Astrocyte (in vitro differentiated cells and primary cell): ENCODE data around the gene STK24. TPM values are rescaled to one million over a fixed set of nuclear protein-coding genes. Genes with fewer than 3 reads are reported as not detected.

Experiments used
- DNase-seq: peaks from one replicate; pipeline ENCODE4 v3.0.0-alpha.2; 2010; ENCODE audit warnings: low read depth
- FAIRE-seq: peaks from 2 replicates; lab custom pipeline; 2011; peaks lifted over from hg19 to GRCh38; lab: Jason Lieb, UNC
- H2AFZ ChIP-seq: 2 replicates; pipeline ENCODE4 v1.6.0; 2012; ENCODE audit warnings: low read depth, low read length, inconsistent platforms
- H3K27ac ChIP-seq: 2 replicates; pipeline ENCODE4 v1.5.1; 2011; ENCODE audit warnings: low read depth, low read length, inconsistent platforms
- H3K27me3 ChIP-seq: 2 replicates; pipeline ENCODE4 v1.6.0; 2011; ENCODE audit warnings: low read length, inconsistent platforms; ENCODE audit not compliant: insufficient read depth
- H3K36me3 ChIP-seq: 2 replicates; pipeline ENCODE4 v1.5.1; 2011; ENCODE audit warnings: low read length, inconsistent platforms; ENCODE audit not compliant: insufficient read depth
- H3K4me1 ChIP-seq: 2 replicates; pipeline ENCODE4 v1.5.1; 2011; ENCODE audit warnings: low read length, inconsistent platforms; ENCODE audit not compliant: insufficient read depth
- H3K4me2 ChIP-seq: 2 replicates; pipeline ENCODE4 v1.6.0; 2012; ENCODE audit warnings: low read length, inconsistent platforms
- H3K4me3 ChIP-seq: 2 replicates; pipeline ENCODE4 v1.5.1; 2011; ENCODE audit warnings: low read depth, mild to moderate bottlenecking, low read length, inconsistent platforms; ENCODE audit not compliant: insufficient read depth
- H3K79me2 ChIP-seq: 2 replicates; pipeline ENCODE4 v1.6.0; 2012; ENCODE audit warnings: mild to moderate bottlenecking, low read length, inconsistent platforms; ENCODE audit not compliant: insufficient read depth
- H3K9ac ChIP-seq: 2 replicates; pipeline ENCODE4 v1.6.0; 2012; ENCODE audit warnings: mild to moderate bottlenecking, low read length, inconsistent platforms
- H3K9me3 ChIP-seq: 2 replicates; pipeline ENCODE4 v1.5.1; 2012; ENCODE audit warnings: low read depth, mild to moderate bottlenecking, low read length, inconsistent platforms; ENCODE audit not compliant: insufficient read depth
- H4K20me1 ChIP-seq: 2 replicates; pipeline ENCODE4 v1.6.0; 2012; ENCODE audit warnings: low read length, inconsistent platforms; ENCODE audit not compliant: insufficient read depth
- H3K27ac Mint-ChIP-seq: one replicate; pipeline ENCODE4 v1.8.0; 2021; ENCODE audit warnings: mild to moderate bottlenecking, mixed read lengths; ENCODE audit not compliant: unreplicated experiment
- H3K27me3 Mint-ChIP-seq: one replicate; pipeline ENCODE4 v1.8.0; 2021; ENCODE audit warnings: low read depth, mixed read lengths; ENCODE audit not compliant: unreplicated experiment
- H3K36me3 Mint-ChIP-seq: one replicate; pipeline ENCODE4 v1.8.0; 2021; ENCODE audit warnings: low read depth, mixed read lengths; ENCODE audit not compliant: unreplicated experiment
- H3K4me1 Mint-ChIP-seq: one replicate; pipeline ENCODE4 v1.8.0; 2021; ENCODE audit warnings: low read depth, mixed read lengths; ENCODE audit not compliant: unreplicated experiment
- H3K4me3 Mint-ChIP-seq: one replicate; pipeline ENCODE4 v1.8.0; 2021; ENCODE audit warnings: mild to moderate bottlenecking, moderate library complexity, mixed read lengths; ENCODE audit not compliant: unreplicated experiment
- H3K9me3 Mint-ChIP-seq: one replicate; pipeline ENCODE4 v1.8.0; 2021; ENCODE audit warnings: mild to moderate bottlenecking, mixed read lengths; ENCODE audit not compliant: unreplicated experiment
- EZH2 ChIP-seq: IDR thresholded peaks from 2 replicates; pipeline ENCODE4 v1.6.1; 2012; ENCODE audit warnings: mild to moderate bottlenecking, low read length, inconsistent platforms; ENCODE audit not compliant: insufficient read depth
- total RNA-seq: library from RNA; stranded (reverse); gene quantifications from 2 replicates; pipeline ENCODE4 v1.2.1, GENCODE V29; 2021
- TF ChIP-seq, protein P1 (sequence below): IDR thresholded peaks from 2 replicates; pipeline ENCODE4 v1.5.1; 2011; ENCODE audit warnings: low read depth, mild to moderate bottlenecking, inconsistent platforms, low read length, moderate library complexity; ENCODE audit not compliant: insufficient read depth

STK24 gene
- total RNA-seq, 1 donor from 2014 or later: 96.1 TPM

DNA sequence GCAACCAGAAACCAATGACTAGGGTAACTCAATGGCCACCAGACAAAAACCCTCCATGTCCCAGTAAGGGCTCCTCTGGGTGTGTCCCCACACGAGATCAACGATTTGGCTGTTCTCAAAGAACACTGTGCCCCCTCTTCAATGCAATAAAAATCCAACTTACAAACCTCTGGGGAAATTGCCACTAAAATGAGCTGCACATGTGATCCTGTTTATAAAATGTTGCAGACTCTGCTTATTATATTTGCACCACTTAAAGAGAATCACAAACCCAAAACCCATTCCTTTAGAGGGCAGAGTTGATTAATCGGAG lies 80.5 kb downstream of the STK24 start:
- Histone ChIP-seq H3K4me2 (no peak overlapping the region), H3K4me3 (no peak overlapping the region), H3K27me3 (no peaks in the 10 kb centered on the region), H3K79me2 (peaks cover 91% of the 10 kb centered on the region), H3K9me3 (no peaks in the 10 kb centered on the region), H2AFZ (no peak overlapping the region), H3K4me1 (no peaks in the 10 kb centered on the region), H3K27ac (no peak overlapping the region), H4K20me1 (peaks cover 71% of the 10 kb centered on the region), H3K9ac (no peak overlapping the region), H3K36me3 (peaks cover 4% of the 10 kb centered on the region)
- FAIRE-seq: no peak
- Mint-ChIP-seq H3K36me3 (peaks cover 18% of the 10 kb centered on the region), H3K9me3 (no peaks in the 10 kb centered on the region), H3K27ac (no peak overlapping the region), H3K4me1 (peaks cover 11% of the 10 kb centered on the region), H3K4me3 (no peak overlapping the region), H3K27me3 (no peaks in the 10 kb centered on the region)
- no peak for DNase-seq
- TF ChIP-seq, protein P1, sequence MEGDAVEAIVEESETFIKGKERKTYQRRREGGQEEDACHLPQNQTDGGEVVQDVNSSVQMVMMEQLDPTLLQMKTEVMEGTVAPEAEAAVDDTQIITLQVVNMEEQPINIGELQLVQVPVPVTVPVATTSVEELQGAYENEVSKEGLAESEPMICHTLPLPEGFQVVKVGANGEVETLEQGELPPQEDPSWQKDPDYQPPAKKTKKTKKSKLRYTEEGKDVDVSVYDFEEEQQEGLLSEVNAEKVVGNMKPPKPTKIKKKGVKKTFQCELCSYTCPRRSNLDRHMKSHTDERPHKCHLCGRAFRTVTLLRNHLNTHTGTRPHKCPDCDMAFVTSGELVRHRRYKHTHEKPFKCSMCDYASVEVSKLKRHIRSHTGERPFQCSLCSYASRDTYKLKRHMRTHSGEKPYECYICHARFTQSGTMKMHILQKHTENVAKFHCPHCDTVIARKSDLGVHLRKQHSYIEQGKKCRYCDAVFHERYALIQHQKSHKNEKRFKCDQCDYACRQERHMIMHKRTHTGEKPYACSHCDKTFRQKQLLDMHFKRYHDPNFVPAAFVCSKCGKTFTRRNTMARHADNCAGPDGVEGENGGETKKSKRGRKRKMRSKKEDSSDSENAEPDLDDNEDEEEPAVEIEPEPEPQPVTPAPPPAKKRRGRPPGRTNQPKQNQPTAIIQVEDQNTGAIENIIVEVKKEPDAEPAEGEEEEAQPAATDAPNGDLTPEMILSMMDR: no peak
- TF ChIP-seq EZH2: no peak

DNA sequence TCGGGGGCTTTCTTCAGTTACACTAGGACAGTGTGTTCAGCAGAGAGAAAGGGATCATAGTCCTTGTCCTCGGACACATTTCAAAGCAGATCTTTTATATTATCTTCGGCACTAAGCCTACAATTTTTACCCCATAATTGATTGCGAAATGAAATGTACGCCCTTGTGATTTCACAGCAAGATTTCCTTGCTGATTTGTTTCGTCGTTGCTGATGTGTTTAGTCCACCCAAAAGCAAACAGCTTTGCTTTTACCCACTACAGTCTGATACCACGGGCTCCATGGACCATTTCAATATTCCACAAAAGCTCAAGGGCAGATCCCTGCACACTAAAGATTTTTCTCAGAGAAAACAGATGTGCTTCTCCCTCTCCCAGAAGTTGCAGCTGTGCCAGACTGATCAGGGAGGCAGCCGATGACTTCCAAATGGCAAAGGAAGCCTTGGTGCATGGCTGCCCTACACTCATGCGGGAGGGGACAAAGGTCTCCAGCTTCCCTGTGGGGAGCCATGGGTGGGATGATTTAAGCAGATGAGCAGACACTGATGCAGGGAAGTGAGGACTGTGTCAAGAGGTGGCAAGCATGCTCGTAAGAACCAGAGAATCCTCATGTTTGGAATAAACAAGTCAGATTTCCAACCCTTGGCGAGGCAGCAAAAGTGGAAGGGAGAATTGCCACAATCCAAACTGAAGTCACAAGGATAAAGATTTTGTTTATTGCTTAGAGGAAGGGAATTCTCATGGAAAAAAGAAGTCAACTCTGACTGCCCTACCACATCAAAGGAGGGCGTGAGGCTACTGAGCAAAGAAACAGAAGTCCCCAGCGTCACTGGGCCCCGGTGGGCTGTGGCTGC lies 81.1 kb downstream of the STK24 start:
- H4K20me1 ChIP-seq: peaks cover 77% of the 10 kb centered on the region
- H3K4me3 ChIP-seq: no peak overlapping the region

More for the DNA sequence above, 81.1 kb downstream of the STK24 start:
- Histone ChIP-seq H3K36me3 (peaks cover 4% of the 10 kb centered on the region), H3K4me2 (no peak overlapping the region), H3K4me1 (no peaks in the 10 kb centered on the region), H3K27me3 (no peaks in the 10 kb centered on the region), H3K27ac (no peak overlapping the region), H2AFZ (no peak overlapping the region), H3K9me3 (no peaks in the 10 kb centered on the region), H3K9ac (no peak overlapping the region), H3K79me2 (peaks cover 91% of the 10 kb centered on the region)
- Mint-ChIP-seq H3K4me1 (peaks cover 13% of the 10 kb centered on the region), H3K4me3 (no peak overlapping the region), H3K9me3 (no peaks in the 10 kb centered on the region), H3K36me3 (peaks cover 20% of the 10 kb centered on the region), H3K27me3 (no peaks in the 10 kb centered on the region), H3K27ac (no peak overlapping the region)
- DNase-seq: no peak
- TF ChIP-seq EZH2: no peak
- TF ChIP-seq, protein P1: no peak
- FAIRE-seq: no peak
